Smooth muscle cell (in vitro differentiated cells): ENCODE data around the gene KNL1. TPM values are rescaled to one million over a fixed set of nuclear protein-coding genes. Genes with fewer than 3 reads are reported as not detected.
A peak's percentile ranks its signal among the peaks of the same experiment; 100 is the strongest.

Experiments
- DNase-seq: peaks from one replicate; lab custom pipeline; 2025; ENCODE audit not compliant: unreplicated experiment; lab: John Stamatoyannopoulos, UW
- H2AFZ ChIP-seq: fragments of 200-600 bp; sonication (generic); 2 replicates; pipeline ENCODE4 v1.6.0; 2016; ENCODE audit warnings: antibody characterized with exemption, low read depth, mild to moderate bottlenecking
- H3F3A ChIP-seq: fragments of 200-600 bp; sonication (generic); 2 replicates; pipeline ENCODE4 v1.6.0; 2017; ENCODE audit warnings: antibody characterized with exemption, low read depth
- H3K27ac ChIP-seq: fragments of 200-600 bp; sonication (generic); 2 replicates; pipeline ENCODE4 v1.5.1; 2016; ENCODE audit warnings: low read depth, mild to moderate bottlenecking
- H3K27me3 ChIP-seq: fragments of 200-600 bp; sonication (generic); 2 replicates; pipeline ENCODE4 v1.6.1; 2016; ENCODE audit warnings: low read depth, mild to moderate bottlenecking
- H3K36me3 ChIP-seq: fragments of 200-600 bp; sonication (generic); 2 replicates; pipeline ENCODE4 v1.5.1; 2016; ENCODE audit warnings: low read depth
- H3K4me1 ChIP-seq: fragments of 200-600 bp; sonication (generic); 2 replicates; pipeline ENCODE4 v1.5.1; 2016; ENCODE audit warnings: low read depth
- H3K4me2 ChIP-seq: fragments of 200-600 bp; sonication (generic); 2 replicates; pipeline ENCODE4 v1.6.0; 2016; ENCODE audit warnings: mild to moderate bottlenecking
- H3K4me3 ChIP-seq: fragments of 200-600 bp; sonication (generic); 2 replicates; pipeline ENCODE4 v1.5.1; 2016; ENCODE audit warnings: mild to moderate bottlenecking
- H3K79me2 ChIP-seq: fragments of 200-600 bp; sonication (generic); 2 replicates; pipeline ENCODE4 v1.6.0; 2016; ENCODE audit warnings: low read depth, mild to moderate bottlenecking
- H3K9ac ChIP-seq: fragments of 200-600 bp; sonication (generic); 2 replicates; pipeline ENCODE4 v1.6.0; 2016; ENCODE audit warnings: low read depth
- H3K9me3 ChIP-seq: fragments of 200-600 bp; sonication (generic); replicated peaks from 2 replicates; pipeline ENCODE4 v1.5.1; 2016; ENCODE audit warnings: low read depth
- H4K20me1 ChIP-seq: fragments of 200-600 bp; sonication (generic); 2 replicates; pipeline ENCODE4 v1.6.0; 2016; ENCODE audit warnings: low read depth
- WGBS: methylation state at CpG from one replicate; pipeline ENCODE4 v1.1.7; 2016; ENCODE audit warnings: low lambda C conversion rate; 5-methylcytosine and 5-hydroxymethylcytosine counted together
- polyA plus RNA-seq: library from polyadenylated mRNA; unstranded; fragments of >200 nt; fragmentation: Nextera tagmentation; extraction: Ambion mirVana; gene quantifications from 2 replicates; pipeline ENCODE4 v1.2.1, GENCODE V29; 2016
- total RNA-seq: library from RNA; depleted of rRNA; stranded (reverse); fragments of >200 nt; gene quantifications from 2 replicates; pipeline ENCODE4 v1.2.3, GENCODE V29; 2014
- TF ChIP-seq, protein P1 (sequence below): fragments of 200-600 bp; sonication (generic); IDR thresholded peaks from 2 replicates; pipeline ENCODE4 v1.5.1; 2017; ENCODE audit warnings: borderline replicate concordance, mild to moderate bottlenecking, antibody characterized with exemption; ENCODE audit not compliant: insufficient read depth, poor library complexity, severe bottlenecking

The KNL1 gene
- total and polyA plus RNA-seq, 2 experiments from 2014 or later = 3.1 to 10.8 TPM

DNA sequence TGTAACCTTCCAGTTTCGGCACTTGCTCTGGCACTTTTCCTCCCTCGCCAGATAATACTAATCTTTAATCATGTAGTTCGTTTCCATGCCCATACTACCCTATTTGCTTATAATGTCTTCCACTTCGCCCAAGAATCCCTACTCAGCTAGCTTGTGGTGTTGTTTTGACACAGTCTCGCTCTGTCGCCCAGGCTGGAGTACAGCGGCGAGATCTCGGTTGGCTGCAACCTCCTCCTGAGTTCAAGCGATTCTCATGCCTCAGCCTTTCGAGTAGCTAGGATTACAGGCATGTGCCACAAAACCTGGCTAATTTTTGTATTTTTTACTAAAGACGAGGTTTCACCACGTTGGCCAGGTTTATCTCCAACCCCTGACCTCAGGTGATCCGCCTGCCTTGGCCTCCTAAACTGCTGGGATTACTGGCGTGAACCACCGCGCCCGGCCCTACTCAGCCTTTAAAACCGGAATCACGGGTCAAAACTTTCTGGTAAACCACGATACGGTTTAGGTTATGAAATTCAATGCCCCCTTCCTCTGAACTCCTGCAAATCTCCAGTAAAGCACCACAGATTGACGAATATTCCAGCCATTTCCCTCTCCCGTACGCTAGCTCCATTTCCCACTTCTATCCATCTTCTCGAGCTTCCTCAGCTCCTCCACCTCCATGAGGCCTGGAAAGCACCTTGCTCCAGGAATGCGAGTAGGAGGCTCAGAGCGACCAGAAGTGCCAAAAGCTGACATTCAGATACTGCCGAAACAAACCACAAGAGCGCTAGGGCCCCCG, 100.0 kb downstream of the KNL1 start:
- TF ChIP-seq, protein P1, sequence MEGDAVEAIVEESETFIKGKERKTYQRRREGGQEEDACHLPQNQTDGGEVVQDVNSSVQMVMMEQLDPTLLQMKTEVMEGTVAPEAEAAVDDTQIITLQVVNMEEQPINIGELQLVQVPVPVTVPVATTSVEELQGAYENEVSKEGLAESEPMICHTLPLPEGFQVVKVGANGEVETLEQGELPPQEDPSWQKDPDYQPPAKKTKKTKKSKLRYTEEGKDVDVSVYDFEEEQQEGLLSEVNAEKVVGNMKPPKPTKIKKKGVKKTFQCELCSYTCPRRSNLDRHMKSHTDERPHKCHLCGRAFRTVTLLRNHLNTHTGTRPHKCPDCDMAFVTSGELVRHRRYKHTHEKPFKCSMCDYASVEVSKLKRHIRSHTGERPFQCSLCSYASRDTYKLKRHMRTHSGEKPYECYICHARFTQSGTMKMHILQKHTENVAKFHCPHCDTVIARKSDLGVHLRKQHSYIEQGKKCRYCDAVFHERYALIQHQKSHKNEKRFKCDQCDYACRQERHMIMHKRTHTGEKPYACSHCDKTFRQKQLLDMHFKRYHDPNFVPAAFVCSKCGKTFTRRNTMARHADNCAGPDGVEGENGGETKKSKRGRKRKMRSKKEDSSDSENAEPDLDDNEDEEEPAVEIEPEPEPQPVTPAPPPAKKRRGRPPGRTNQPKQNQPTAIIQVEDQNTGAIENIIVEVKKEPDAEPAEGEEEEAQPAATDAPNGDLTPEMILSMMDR = no peak
- peak overlapping the region; percentile 88 for H3K4me3 ChIP-seq
- H3K9ac ChIP-seq = peak overlapping the region; percentile 95
- no peak for DNase-seq
- no peaks in the 10 kb centered on the region for H3K27me3 ChIP-seq
- peak overlapping the region; percentile 98 for H3K4me2 ChIP-seq
- peaks cover 19% of the 10 kb centered on the region for H3K79me2 ChIP-seq
- H3K9me3 ChIP-seq = no peaks in the 10 kb centered on the region
- peaks cover 6% of the 10 kb centered on the region for H3K4me1 ChIP-seq
- no peaks in the 10 kb centered on the region for H3K36me3 ChIP-seq
- 37% methylated on average over 31 of the region's 31 CpGs for WGBS
- H3F3A ChIP-seq = no peaks in the 10 kb centered on the region
- H2AFZ ChIP-seq = peak overlapping the region; percentile 99
- no peaks in the 10 kb centered on the region for H4K20me1 ChIP-seq
- H3K27ac ChIP-seq = peak overlapping the region; percentile 96

- TF ChIP-seq, protein P1 = no peak
- no peaks in the 10 kb centered on the region for H3K9me3 ChIP-seq
- peaks cover 6% of the 10 kb centered on the region for H3K4me1 ChIP-seq
- H3K27me3 ChIP-seq = no peaks in the 10 kb centered on the region
- no peaks in the 10 kb centered on the region for H3F3A ChIP-seq
- H3K36me3 ChIP-seq = no peaks in the 10 kb centered on the region
- DNase-seq = peak; percentile 72
- H3K4me2 ChIP-seq = peak within 1 kb of the TSS; percentile 98
- H3K79me2 ChIP-seq = peaks cover 19% of the 10 kb centered on the region
- peak within 1 kb of the TSS; percentile 99 for H2AFZ ChIP-seq
- H4K20me1 ChIP-seq = no peaks in the 10 kb centered on the region
- WGBS = under 1% methylated on average over 81 of the region's 81 CpGs
- H3K4me3 ChIP-seq = peak within 1 kb of the TSS; percentile 88
- H3K27ac ChIP-seq = peak within 1 kb of the TSS; percentile 96
- H3K9ac ChIP-seq = peak within 1 kb of the TSS; percentile 95
Observed at GRCh38 chr15:40694688-40695468, 100.8 kb downstream of the KNL1 start, which contains the start of gene RAD51. RAD51 (plus strand) TSS chr15:40695174; CDS start chr15:40698759, 3,585 bp downstream.

GRCh38 chr15:40695469-40695890, 101.4 kb downstream of the KNL1 start:
- H3K27me3 ChIP-seq = no peaks in the 10 kb centered on the region
- peak overlapping the region; percentile 96 for H3K27ac ChIP-seq
- H3K4me2 ChIP-seq = peak overlapping the region; percentile 98
- no peaks in the 10 kb centered on the region for H3F3A ChIP-seq
- peak overlapping the region; percentile 99 for H2AFZ ChIP-seq
- under 1% methylated on average over 21 of the region's 24 CpGs for WGBS
- peaks cover 19% of the 10 kb centered on the region for H3K79me2 ChIP-seq
- no peaks in the 10 kb centered on the region for H3K36me3 ChIP-seq
- peaks cover 6% of the 10 kb centered on the region for H3K4me1 ChIP-seq
- TF ChIP-seq, protein P1 = no peak
- H4K20me1 ChIP-seq = no peaks in the 10 kb centered on the region
- no peaks in the 10 kb centered on the region for H3K9me3 ChIP-seq
- peak overlapping the region; percentile 88 for H3K4me3 ChIP-seq
- H3K9ac ChIP-seq = peak overlapping the region; percentile 95
- no peak for DNase-seq
